ENCODE results near the gene SLAMF7.

DNA sequence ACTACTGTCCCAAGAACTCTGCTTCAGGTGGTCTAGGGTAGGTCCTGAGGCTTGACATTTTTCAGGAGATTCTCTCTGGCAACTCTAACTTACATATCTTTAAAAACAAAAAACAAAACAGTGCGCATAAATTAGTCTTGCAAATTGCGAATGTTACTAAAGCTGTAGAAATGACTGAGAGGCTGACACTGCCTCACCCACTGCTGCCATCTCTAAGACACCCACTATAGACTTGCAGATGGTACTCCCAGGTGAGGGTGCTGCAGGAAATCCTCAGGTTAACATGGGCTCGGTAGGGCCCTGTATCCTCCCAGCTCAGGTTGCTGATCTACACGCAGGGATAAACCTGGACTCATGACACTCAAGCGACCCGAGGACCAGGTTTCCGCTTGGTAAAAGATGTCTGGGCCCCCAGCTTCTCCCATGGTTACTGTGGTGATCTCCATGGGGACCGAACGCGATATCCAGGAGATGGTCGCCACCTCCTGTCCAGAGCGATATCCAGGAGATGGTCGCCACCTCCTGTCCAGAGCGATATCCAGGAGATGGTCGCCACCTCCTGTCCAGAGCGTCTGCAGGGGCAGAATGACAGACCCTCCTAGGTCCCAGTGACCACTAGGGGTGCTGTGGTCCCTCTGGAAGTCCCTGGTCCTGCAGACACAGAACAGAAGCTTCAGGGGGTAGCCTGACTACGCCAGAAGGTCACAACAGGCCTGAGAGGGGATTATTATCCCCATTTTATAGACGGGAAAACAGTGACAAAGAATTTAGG is 40.8 kb downstream of the SLAMF7 start:
- no peak for TF ChIP-seq EZH2 (IDR thresholded peaks at IDR 0.05; ENCODE audit: low read length, missing control alignments)
- TF ChIP-seq, protein P1, sequence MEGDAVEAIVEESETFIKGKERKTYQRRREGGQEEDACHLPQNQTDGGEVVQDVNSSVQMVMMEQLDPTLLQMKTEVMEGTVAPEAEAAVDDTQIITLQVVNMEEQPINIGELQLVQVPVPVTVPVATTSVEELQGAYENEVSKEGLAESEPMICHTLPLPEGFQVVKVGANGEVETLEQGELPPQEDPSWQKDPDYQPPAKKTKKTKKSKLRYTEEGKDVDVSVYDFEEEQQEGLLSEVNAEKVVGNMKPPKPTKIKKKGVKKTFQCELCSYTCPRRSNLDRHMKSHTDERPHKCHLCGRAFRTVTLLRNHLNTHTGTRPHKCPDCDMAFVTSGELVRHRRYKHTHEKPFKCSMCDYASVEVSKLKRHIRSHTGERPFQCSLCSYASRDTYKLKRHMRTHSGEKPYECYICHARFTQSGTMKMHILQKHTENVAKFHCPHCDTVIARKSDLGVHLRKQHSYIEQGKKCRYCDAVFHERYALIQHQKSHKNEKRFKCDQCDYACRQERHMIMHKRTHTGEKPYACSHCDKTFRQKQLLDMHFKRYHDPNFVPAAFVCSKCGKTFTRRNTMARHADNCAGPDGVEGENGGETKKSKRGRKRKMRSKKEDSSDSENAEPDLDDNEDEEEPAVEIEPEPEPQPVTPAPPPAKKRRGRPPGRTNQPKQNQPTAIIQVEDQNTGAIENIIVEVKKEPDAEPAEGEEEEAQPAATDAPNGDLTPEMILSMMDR (conservative IDR thresholded peaks at IDR 0.05 in 1 of 2, IDR thresholded peaks at IDR 0.05 in 1 of 2; ENCODE audit: low read depth in 1 of 2, low read length in 2 of 2), result peak in 1 of 2 donors; percentile 1

Data from fibroblast of lung (primary cell).